Measurements from ENCODE around the gene LAMA3.

The LAMA3 gene

GRCh38 chr18:23943903-23944624 is 254.8 kb downstream of the LAMA3 start:
- no peak for DNase-seq

- DNase-seq, result no peak
These were observed 256.3 kb downstream of the LAMA3 start for GRCh38 chr18:23945416-23946079.

GRCh38 chr18:23949863-23950262 is 260.6 kb downstream of the LAMA3 start:
- no peak for DNase-seq

- DNase-seq, result no peak
These were observed 261.4 kb downstream of the LAMA3 start for GRCh38 chr18:23950644-23951043.

GRCh38 chr18:23951206-23951605 is 262.0 kb downstream of the LAMA3 start:
- DNase-seq, result no peak

- no peak for DNase-seq
These were observed 264.7 kb downstream of the LAMA3 start for GRCh38 chr18:23953984-23954383.

GRCh38 chr18:23956483-23956882 is 267.2 kb downstream of the LAMA3 start:
- no peak for DNase-seq

- no peak for DNase-seq
These were observed 268.8 kb downstream of the LAMA3 start for GRCh38 chr18:23958036-23958435.

- DNase-seq, result no peak
These were observed 274.4 kb downstream of the LAMA3 start for GRCh38 chr18:23963443-23964165.

GRCh38 chr18:23964282-23965238 is 275.3 kb downstream of the LAMA3 start:
- no peak for DNase-seq

GRCh38 chr18:23966909-23967308 is 277.7 kb downstream of the LAMA3 start:
- DNase-seq, result no peak

- DNase-seq, result no peak
These were observed 278.3 kb downstream of the LAMA3 start for GRCh38 chr18:23967321-23968089.

GRCh38 chr18:23968638-23969604 is 279.7 kb downstream of the LAMA3 start:
- no peak for DNase-seq

GRCh38 chr18:23969664-23970063 is 280.4 kb downstream of the LAMA3 start:
- no peak for DNase-seq

GRCh38 chr18:23970161-23971096 is 281.2 kb downstream of the LAMA3 start:
- no peak for DNase-seq

- no peak for DNase-seq
These were observed 281.8 kb downstream of the LAMA3 start for GRCh38 chr18:23971097-23971440.

- DNase-seq, result no peak
These were observed 282.5 kb downstream of the LAMA3 start for GRCh38 chr18:23971666-23972230.

- no peak for DNase-seq
These were observed 283.2 kb downstream of the LAMA3 start for GRCh38 chr18:23972453-23972852.

- no peak for DNase-seq
These were observed 287.9 kb downstream of the LAMA3 start for GRCh38 chr18:23977103-23977502.

All from SHP77 treated with DMSO at 0.1 percent for 48 hours (cell line).